A549 (cell line): ENCODE measurements around the gene PSMB9. TPM values are rescaled to one million over a fixed set of nuclear protein-coding genes. Genes with fewer than 3 reads are reported as not detected.

Experiments
- ATAC-seq, 2 experiments: fragments of 200-7000 bp in 1 of 2; fragments of >200 bp in 1 of 2; cut with Nextera tagmentation in 1 of 2; cut with Tn5 transposase in 1 of 2; 3 replicates each; pipeline versions ENCODE4 v1.8.0 to v1.9.1; 2018 to 2020; ENCODE audit warnings: mild to moderate bottlenecking in 1 of 2, moderate library complexity in 1 of 2
- CTCF ChIA-PET: fragments of 300-600 bp; sonication (Branson Sonifier 250); formaldehyde crosslinking; extraction: SDS; loops from one replicate; lab custom pipeline; 2021; ENCODE audit warnings: antibody characterized with exemption, inconsistent platforms; lab: Yijun Ruan, JAX
- POLR2A ChIA-PET: fragments of 350-600 bp; formaldehyde crosslinking; extraction: SDS; loops from one replicate; lab custom pipeline; 2021; ENCODE audit warnings: antibody characterized with exemption, inconsistent platforms; lab: Yijun Ruan, JAX
- DNase-seq, 2 experiments: peaks; one replicate each; pipeline versions ENCODE4 v3.0.0 to v3.0.0-alpha.2; 2011 to 2016; ENCODE audit warnings: low read depth in 1 of 2, low spot score in 1 of 2
- FAIRE-seq: peaks from 2 replicates; lab custom pipeline; 2011; peaks lifted over from hg19 to GRCh38; lab: Jason Lieb, UNC
- H3K27ac ChIP-seq, 2 experiments: fragments of >200 bp; sonication (Bioruptor Twin); formaldehyde crosslinking; 3 replicates each; pipeline ENCODE4 v1.5.1; 2016 to 2017
- H3K4me1 ChIP-seq: fragments of >200 bp; sonication (Bioruptor Twin); formaldehyde crosslinking; 3 replicates; pipeline ENCODE4 v1.6.1; 2016
- H3K4me2 ChIP-seq: fragments of >200 bp; sonication (Bioruptor Twin); formaldehyde crosslinking; 3 replicates; pipeline ENCODE4 v1.6.1; 2016
- H3K4me3 ChIP-seq: fragments of >200 bp; sonication (Bioruptor Twin); formaldehyde crosslinking; 3 replicates; pipeline ENCODE4 v1.5.1; 2016
- H3K9me3 ChIP-seq: fragments of >200 bp; sonication (Bioruptor Twin); formaldehyde crosslinking; 3 replicates; pipeline ENCODE4 v1.6.1; 2016
- ATOH8 ChIP-seq: fragments of 250-450 bp; sonication (Bioruptor Pico); IDR thresholded peaks from 2 replicates; pipeline ENCODE4 v1.5.0; 2020; ENCODE audit warnings: low read depth, mild to moderate bottlenecking, moderate library complexity
- CEBPB ChIP-seq, 2 experiments: fragments of >200 bp in 1 of 2; sonication (Bioruptor Twin) in 1 of 2; formaldehyde crosslinking in 1 of 2; IDR thresholded peaks; 2 replicates each; pipeline ENCODE4 v1.6.1; 2012 to 2016
- EHF ChIP-seq: fragments of 250-450 bp; sonication (Bioruptor Pico); IDR thresholded peaks from 2 replicates; pipeline ENCODE4 v1.5.0; 2020; ENCODE audit warnings: mild to moderate bottlenecking
- EP300 ChIP-seq, 2 experiments: fragments of >200 bp; sonication (Bioruptor Twin); formaldehyde crosslinking; IDR thresholded peaks; 2 replicates in 1 of 2; 3 replicates in 1 of 2; pipeline ENCODE4 v1.6.1; 2016 to 2017
- HDAC2 ChIP-seq: fragments of 200-600 bp; sonication (generic); IDR thresholded peaks from 2 replicates; pipeline ENCODE4 v1.6.1; 2016
- HMGXB4 ChIP-seq: fragments of 250-450 bp; sonication (Bioruptor Pico); IDR thresholded peaks from 2 replicates; pipeline ENCODE4 v1.5.0; 2021; ENCODE audit warnings: mild to moderate bottlenecking, moderate library complexity, borderline replicate concordance
- KDM1A ChIP-seq: fragments of 200-600 bp; sonication (generic); IDR thresholded peaks from 2 replicates; pipeline ENCODE4 v1.6.1; 2016; ENCODE audit warnings: low read depth, mild to moderate bottlenecking
- MAX ChIP-seq: IDR thresholded peaks from 2 replicates; pipeline ENCODE4 v1.6.1; 2012
- MYC ChIP-seq: IDR thresholded peaks from 2 replicates; pipeline ENCODE4 v1.6.1; 2012; ENCODE audit warnings: mild to moderate bottlenecking, inconsistent platforms, low read length, improper control_type of control experiment, borderline replicate concordance
- NFE2L2 ChIP-seq: fragments of 150-350 bp; conservative IDR thresholded peaks from 2 replicates; pipeline ENCODE4 v1.6.1; 2014; ENCODE audit warnings: low read length
- NPAS2 ChIP-seq: fragments of 250-450 bp; sonication (Bioruptor Pico); IDR thresholded peaks from 2 replicates; pipeline ENCODE4 v1.8.0; 2022; ENCODE audit warnings: mild to moderate bottlenecking, moderate library complexity, borderline replicate concordance
- PBX3 ChIP-seq: IDR thresholded peaks from 2 replicates; pipeline ENCODE4 v1.6.1; 2012
- RAD21 ChIP-seq, 2 experiments: fragments of >200 bp in 1 of 2; sonication (Bioruptor Twin) in 1 of 2; formaldehyde crosslinking in 1 of 2; IDR thresholded peaks in 1 of 2; conservative IDR thresholded peaks in 1 of 2; 2 replicates in 1 of 2; 3 replicates in 1 of 2; pipeline ENCODE4 v1.6.1; 2012 to 2018; ENCODE audit warnings: inconsistent platforms in 1 of 2
- SMC3 ChIP-seq: fragments of >200 bp; sonication (Bioruptor Twin); formaldehyde crosslinking; IDR thresholded peaks from 3 replicates; pipeline ENCODE4 v1.6.1; 2018; ENCODE audit warnings: inconsistent platforms
- SREBF2 ChIP-seq: fragments of 450-650 bp; IDR thresholded peaks from 2 replicates; pipeline ENCODE4 v1.6.1; 2014; ENCODE audit warnings: mild to moderate bottlenecking, moderate library complexity
- USF2 ChIP-seq: fragments of 450-650 bp; IDR thresholded peaks from 2 replicates; pipeline ENCODE4 v1.6.1; 2014; ENCODE audit warnings: antibody characterized with exemption
- ZFP36 ChIP-seq: fragments of 450-650 bp; IDR thresholded peaks from 2 replicates; pipeline ENCODE4 v1.6.1; 2014; ENCODE audit warnings: borderline replicate concordance; ENCODE audit not compliant: partially characterized antibody
- WGBS: methylation state at CpG from one replicate; pipeline ENCODE4 v1.1.6; 2017; ENCODE audit errors: missing lambda C conversion rate; 5-methylcytosine and 5-hydroxymethylcytosine counted together
- polyA plus RNA-seq, 4 experiments: library from polyadenylated mRNA; depleted of rRNA in 3 of 4; stranded (reverse); fragments of >200 nt; fragmentation: RNase III in 1 of 4; extraction: RNeasy Plus Mini Kit Qiagen cat#74134 plus additional on column Dnase treatment in 1 of 4; gene quantifications; 2 replicates in 3 of 4; 3 replicates in 1 of 4; pipeline ENCODE4 v1.2.3, GENCODE V29; 2011 to 2017
- TF ChIP-seq, protein P1 (sequence below): fragments of >200 bp; sonication (Bioruptor Twin); formaldehyde crosslinking; IDR thresholded peaks from 3 replicates; pipeline ENCODE4 v1.5.1; 2016
- TF ChIP-seq, protein P2 (sequence below): fragments of 200-600 bp; sonication (generic); IDR thresholded peaks from 2 replicates; pipeline ENCODE4 v1.6.1; 2016; ENCODE audit warnings: antibody characterized with exemption, mild to moderate bottlenecking, moderate library complexity
- TF ChIP-seq, protein P3 (sequence below): fragments of 150-350 bp; IDR thresholded peaks from 2 replicates; pipeline ENCODE4 v1.6.1; 2014; ENCODE audit warnings: low read depth, mild to moderate bottlenecking, low read length

The PSMB9 gene
- polyA plus RNA-seq, 2 of the 4 experiments (the other 2 are of a cell fraction), result 9.2 to 12.5 TPM

GRCh38 chr6:32838114-32838958, 15.7 kb upstream of the PSMB9 start, which contains the start of gene TAP2 (continued):
- TF ChIP-seq MAX, result 0 out of 2 replicates have a peak, but pooled peaks have one; percentile 33
- TF ChIP-seq SREBF2, result no peak
- TF ChIP-seq, protein P1, sequence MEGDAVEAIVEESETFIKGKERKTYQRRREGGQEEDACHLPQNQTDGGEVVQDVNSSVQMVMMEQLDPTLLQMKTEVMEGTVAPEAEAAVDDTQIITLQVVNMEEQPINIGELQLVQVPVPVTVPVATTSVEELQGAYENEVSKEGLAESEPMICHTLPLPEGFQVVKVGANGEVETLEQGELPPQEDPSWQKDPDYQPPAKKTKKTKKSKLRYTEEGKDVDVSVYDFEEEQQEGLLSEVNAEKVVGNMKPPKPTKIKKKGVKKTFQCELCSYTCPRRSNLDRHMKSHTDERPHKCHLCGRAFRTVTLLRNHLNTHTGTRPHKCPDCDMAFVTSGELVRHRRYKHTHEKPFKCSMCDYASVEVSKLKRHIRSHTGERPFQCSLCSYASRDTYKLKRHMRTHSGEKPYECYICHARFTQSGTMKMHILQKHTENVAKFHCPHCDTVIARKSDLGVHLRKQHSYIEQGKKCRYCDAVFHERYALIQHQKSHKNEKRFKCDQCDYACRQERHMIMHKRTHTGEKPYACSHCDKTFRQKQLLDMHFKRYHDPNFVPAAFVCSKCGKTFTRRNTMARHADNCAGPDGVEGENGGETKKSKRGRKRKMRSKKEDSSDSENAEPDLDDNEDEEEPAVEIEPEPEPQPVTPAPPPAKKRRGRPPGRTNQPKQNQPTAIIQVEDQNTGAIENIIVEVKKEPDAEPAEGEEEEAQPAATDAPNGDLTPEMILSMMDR, result peak; percentile 81
- TF ChIP-seq SMC3, result peak; percentile 88
- TF ChIP-seq ATOH8 (CRISPR knock-in tag), result no peak

- H3K4me3 ChIP-seq, result no peak overlapping the region
- 92% methylated on average over 15 of the region's 15 CpGs for WGBS
Observed at GRCh38 chr6:32839356-32839755, 14.6 kb upstream of the PSMB9 start.

More at GRCh38 chr6:32839356-32839755, 14.6 kb upstream of the PSMB9 start:
- TF ChIP-seq, protein P2, sequence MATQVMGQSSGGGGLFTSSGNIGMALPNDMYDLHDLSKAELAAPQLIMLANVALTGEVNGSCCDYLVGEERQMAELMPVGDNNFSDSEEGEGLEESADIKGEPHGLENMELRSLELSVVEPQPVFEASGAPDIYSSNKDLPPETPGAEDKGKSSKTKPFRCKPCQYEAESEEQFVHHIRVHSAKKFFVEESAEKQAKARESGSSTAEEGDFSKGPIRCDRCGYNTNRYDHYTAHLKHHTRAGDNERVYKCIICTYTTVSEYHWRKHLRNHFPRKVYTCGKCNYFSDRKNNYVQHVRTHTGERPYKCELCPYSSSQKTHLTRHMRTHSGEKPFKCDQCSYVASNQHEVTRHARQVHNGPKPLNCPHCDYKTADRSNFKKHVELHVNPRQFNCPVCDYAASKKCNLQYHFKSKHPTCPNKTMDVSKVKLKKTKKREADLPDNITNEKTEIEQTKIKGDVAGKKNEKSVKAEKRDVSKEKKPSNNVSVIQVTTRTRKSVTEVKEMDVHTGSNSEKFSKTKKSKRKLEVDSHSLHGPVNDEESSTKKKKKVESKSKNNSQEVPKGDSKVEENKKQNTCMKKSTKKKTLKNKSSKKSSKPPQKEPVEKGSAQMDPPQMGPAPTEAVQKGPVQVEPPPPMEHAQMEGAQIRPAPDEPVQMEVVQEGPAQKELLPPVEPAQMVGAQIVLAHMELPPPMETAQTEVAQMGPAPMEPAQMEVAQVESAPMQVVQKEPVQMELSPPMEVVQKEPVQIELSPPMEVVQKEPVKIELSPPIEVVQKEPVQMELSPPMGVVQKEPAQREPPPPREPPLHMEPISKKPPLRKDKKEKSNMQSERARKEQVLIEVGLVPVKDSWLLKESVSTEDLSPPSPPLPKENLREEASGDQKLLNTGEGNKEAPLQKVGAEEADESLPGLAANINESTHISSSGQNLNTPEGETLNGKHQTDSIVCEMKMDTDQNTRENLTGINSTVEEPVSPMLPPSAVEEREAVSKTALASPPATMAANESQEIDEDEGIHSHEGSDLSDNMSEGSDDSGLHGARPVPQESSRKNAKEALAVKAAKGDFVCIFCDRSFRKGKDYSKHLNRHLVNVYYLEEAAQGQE, result no peak
- TF ChIP-seq USF2 (no peak), NFE2L2 (no peak), SREBF2 (no peak), KDM1A (no peak), MAX (no peak), HMGXB4 (CRISPR knock-in tag) (no peak), NPAS2 (no peak), EP300 (IDR thresholded peaks at IDR 0.05) (no peak), EHF (CRISPR knock-in tag) (no peak), PBX3 (no peak), SMC3 (no peak), HDAC2 (no peak), RAD21 (conservative IDR thresholded peaks at IDR 0.05 in 1 of 2, IDR thresholded peaks at IDR 0.05 in 1 of 2) (no peak), ZFP36 (no peak), MYC (no peak), CEBPB (IDR thresholded peaks at IDR 0.05) (no peak)
- TF ChIP-seq, protein P3, sequence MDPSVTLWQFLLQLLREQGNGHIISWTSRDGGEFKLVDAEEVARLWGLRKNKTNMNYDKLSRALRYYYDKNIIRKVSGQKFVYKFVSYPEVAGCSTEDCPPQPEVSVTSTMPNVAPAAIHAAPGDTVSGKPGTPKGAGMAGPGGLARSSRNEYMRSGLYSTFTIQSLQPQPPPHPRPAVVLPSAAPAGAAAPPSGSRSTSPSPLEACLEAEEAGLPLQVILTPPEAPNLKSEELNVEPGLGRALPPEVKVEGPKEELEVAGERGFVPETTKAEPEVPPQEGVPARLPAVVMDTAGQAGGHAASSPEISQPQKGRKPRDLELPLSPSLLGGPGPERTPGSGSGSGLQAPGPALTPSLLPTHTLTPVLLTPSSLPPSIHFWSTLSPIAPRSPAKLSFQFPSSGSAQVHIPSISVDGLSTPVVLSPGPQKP, result no peak
- Histone ChIP-seq H3K4me2 (no peak overlapping the region), H3K4me1 (peaks cover 10% of the 10 kb centered on the region; the same call in 1 of the 3 replicates), H3K9me3 (no peaks in the 10 kb centered on the region), H3K27ac (no peak overlapping the region)
- ChIA-PET POLR2A (interaction anchor here (1.7 to 2.2 kb wide), 3 partner anchors 14 to 29 kb away, joined by 12 to 30 read pairs (median 12); partner anchors contain the start of genes PSMB9 and TAP1), CTCF (interaction anchor here (1.0 to 10.9 kb wide), 30 partner anchors 10 to 433 kb away, joined by 3 to 253 read pairs (median 5); partner anchors contain the start of genes BTNL2, HLA-DMA, PSMB9 and TAP1)
- ATAC-seq (no peak), FAIRE-seq (no peak), DNase-seq (no peak)
